A549 treated with AZD2906 at 1 μM for 4 hours (cell line): ENCODE measurements around the gene PRR29. TPM values are rescaled to one million over a fixed set of nuclear protein-coding genes. Genes with fewer than 3 reads are reported as not detected.

Experiments
- total RNA-seq: library from RNA; stranded (reverse); fragments of 200-300 nt; extraction: Qiagen RNA extraction; gene quantifications from 5 replicates; pipeline ENCODE4 v1.2.3, GENCODE V29; 2022

PRR29 gene
- 0.44 to 0.74 TPM (median 0.68 TPM) in 5 replicates for total RNA-seq

GRCh38 chr17:63998050-63998720 lies at the start of gene PRR29:
Gene PRR29 (plus strand): TSS chr17:63998351. CDS start chr17:63998365, 14 bp downstream.

GRCh38 chr17:63972796-63973195 lies 25.4 kb upstream of the PRR29 start, which contains the start of gene SCN4A:
Gene SCN4A (minus strand): TSS chr17:63972918. CDS start chr17:63972841, 77 bp downstream.

DNA sequence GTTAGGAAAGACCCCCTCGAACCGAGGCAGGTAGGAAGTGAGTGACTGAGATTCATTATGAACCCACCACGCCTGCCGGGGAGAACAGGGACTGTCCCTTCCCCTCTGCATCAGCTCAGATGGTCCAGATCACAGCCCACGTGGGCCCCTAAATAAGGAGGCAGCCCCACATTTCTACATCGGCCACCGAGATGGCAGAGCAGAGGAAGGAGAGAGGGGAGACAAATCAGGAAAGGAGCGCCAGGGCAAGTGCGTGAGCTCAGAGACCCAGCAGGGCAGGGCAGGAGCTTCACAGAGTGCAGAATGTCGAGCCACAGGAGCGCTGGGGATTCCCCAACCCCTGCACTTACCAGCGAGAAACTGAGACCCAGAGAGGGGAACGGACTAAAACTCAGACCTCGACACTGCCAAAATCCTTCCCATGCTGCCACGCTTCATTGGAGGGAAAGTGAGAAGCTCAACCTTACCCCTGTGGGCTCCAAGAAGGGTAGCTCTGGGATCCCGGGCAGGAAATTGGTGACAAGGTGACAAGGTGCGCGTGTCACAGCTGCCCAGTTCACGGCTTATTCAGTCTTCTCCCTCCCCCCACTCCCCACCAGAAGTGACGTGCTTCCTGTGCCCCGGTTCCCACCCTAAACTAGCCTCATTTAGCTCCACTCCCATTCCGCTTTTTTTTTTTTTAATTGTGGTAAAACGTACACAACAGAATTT lies 22.1 kb downstream of the PRR29 start, which contains the start of gene ICAM2:
ICAM2 (minus strand) TSS at position 578 of the 711 bp plus-strand sequence. CDS start 13,942 bp downstream, outside the sequence.

Other genes starting within 250 kb of the PRR29 start
- gene CCDC47, start 224.8 kb upstream of the PRR29 start, total RNA-seq, result 88.4 to 136 TPM (median 94.2 TPM) in 5 replicates
- 88.4 to 107 TPM (median 92.5 TPM) in 5 replicates for gene DDX42, start 224.2 kb upstream of the PRR29 start, total RNA-seq
- gene PSMC5, start 170.9 kb upstream of the PRR29 start, total RNA-seq, result 195 to 239 TPM (median 204 TPM) in 5 replicates
- 43.9 to 61.3 TPM (median 52.1 TPM) in 5 replicates for gene FTSJ3, start 170.7 kb upstream of the PRR29 start, total RNA-seq
- gene SMARCD2, start 155.7 kb upstream of the PRR29 start, total RNA-seq, result 53.1 to 63.3 TPM (median 56.4 TPM) in 5 replicates
- gene CSH2, start 124.7 kb upstream of the PRR29 start, total RNA-seq, result not detected in 5 replicates
- gene GH2, start 116.4 kb upstream of the PRR29 start, total RNA-seq, result not detected in 5 replicates
- gene CSH1, start 101.8 kb upstream of the PRR29 start, total RNA-seq, result not detected in 5 replicates
- gene CSHL1, start 87.1 kb upstream of the PRR29 start, total RNA-seq, result not detected in 5 replicates
- gene GH1, start 79.5 kb upstream of the PRR29 start, total RNA-seq, result not detected in 5 replicates
- gene CD79B, start 66.0 kb upstream of the PRR29 start, total RNA-seq, result 0.07 to 0.08 TPM in 2 of 5 replicates, not detected in the others
- 0.02 to 0.13 TPM (median 0.03 TPM) in 5 replicates for gene SCN4A, start 25.4 kb upstream of the PRR29 start, total RNA-seq
- 0.07 to 0.18 TPM (median 0.09 TPM) in 4 of 5 replicates, not detected in the other for gene ICAM2, start 22.3 kb downstream of the PRR29 start, total RNA-seq
- 3.3 to 3.8 TPM (median 3.5 TPM) in 5 replicates for gene ERN1, start 131.8 kb downstream of the PRR29 start, total RNA-seq